ENCODE measurements around the gene AGFG2. TPM values are rescaled to one million over a fixed set of nuclear protein-coding genes. Genes with fewer than 3 reads are reported as not detected.

The AGFG2 gene
- total RNA-seq, 1 donor from 2014 or later = 37.6 TPM

- Histone ChIP-seq H3K27ac (no peak overlapping the region), H3K9me3 (no peaks in the 10 kb centered on the region), H3K27me3 (no peaks in the 10 kb centered on the region), H3K4me3 (no peak overlapping the region), H3K4me1 (peaks cover 26% of the 10 kb centered on the region), H3K36me3 (peaks cover 0 to 16% of the 10 kb centered on the region in 2 donors)
- TF ChIP-seq POLR2AphosphoS5 (IDR thresholded peaks at IDR 0.05; ENCODE audit: insufficient read depth in 1 of 2, low read depth in 1 of 2) (no peak), POLR2A (IDR thresholded peaks at IDR 0.05) (no peak), CTCF (IDR thresholded peaks at IDR 0.05) (no peak)
- intact Hi-C loops (cut with DNase I) = no loop called here
- no peak for DNase-seq (ENCODE audit: extremely low spot score in 2 of 2)
These were observed 32.2 kb downstream of the AGFG2 start for GRCh38 chr7:100570954-100571828.

- H3K27me3 ChIP-seq = no peaks in the 10 kb centered on the region
- DNase-seq (ENCODE audit: extremely low spot score in 2 of 2) = no peak
- peaks cover 0 to 22% of the 10 kb centered on the region in 2 donors for H3K36me3 ChIP-seq
- H3K4me1 ChIP-seq = peaks cover 26% of the 10 kb centered on the region
- no peak overlapping the region for H3K4me3 ChIP-seq
- TF ChIP-seq POLR2AphosphoS5 (IDR thresholded peaks at IDR 0.05; ENCODE audit: insufficient read depth in 1 of 2, low read depth in 1 of 2) (no peak), POLR2A (IDR thresholded peaks at IDR 0.05) (no peak), CTCF (IDR thresholded peaks at IDR 0.05) (no peak)
- no peaks in the 10 kb centered on the region for H3K9me3 ChIP-seq
- H3K27ac ChIP-seq = no peak overlapping the region
- intact Hi-C loops (cut with DNase I) = no loop called here
These were observed 32.8 kb downstream of the AGFG2 start for GRCh38 chr7:100571829-100572116.

- Histone ChIP-seq H3K4me3 (no peak overlapping the region), H3K36me3 (peaks cover 0 to 29% of the 10 kb centered on the region in 2 donors), H3K27me3 (no peaks in the 10 kb centered on the region), H3K27ac (no peak overlapping the region), H3K4me1 (peaks cover 24% of the 10 kb centered on the region), H3K9me3 (no peaks in the 10 kb centered on the region)
- TF ChIP-seq CTCF (IDR thresholded peaks at IDR 0.05) (no peak), POLR2AphosphoS5 (IDR thresholded peaks at IDR 0.05; ENCODE audit: insufficient read depth in 1 of 2, low read depth in 1 of 2) (no peak), POLR2A (IDR thresholded peaks at IDR 0.05) (no peak)
- DNase-seq (ENCODE audit: extremely low spot score in 2 of 2) = no peak
- intact Hi-C loops (cut with DNase I) = no loop called here
These were observed 33.4 kb downstream of the AGFG2 start for GRCh38 chr7:100572281-100572948.

GRCh38 chr7:100572949-100573675, 34.1 kb downstream of the AGFG2 start:
- no peak for TF ChIP-seq POLR2AphosphoS5 (IDR thresholded peaks at IDR 0.05; ENCODE audit: insufficient read depth in 1 of 2, low read depth in 1 of 2)
- TF ChIP-seq POLR2A (IDR thresholded peaks at IDR 0.05) = no peak
- TF ChIP-seq CTCF (IDR thresholded peaks at IDR 0.05) = no peak
- peaks cover 19% of the 10 kb centered on the region for H3K4me1 ChIP-seq
- no peaks in the 10 kb centered on the region for H3K27me3 ChIP-seq
- H3K9me3 ChIP-seq = no peaks in the 10 kb centered on the region
- H3K36me3 ChIP-seq = peaks cover 0 to 36% of the 10 kb centered on the region in 2 donors
- intact Hi-C loops (cut with DNase I) = no loop called here
- H3K4me3 ChIP-seq = no peak overlapping the region
- H3K27ac ChIP-seq = no peak overlapping the region
- no peak for DNase-seq (ENCODE audit: extremely low spot score in 2 of 2)
